Measurements from ENCODE around the gene HCCS.

The HCCS gene

GRCh38 chrX:11111037-11111851 is at the start of gene HCCS:
Gene HCCS (plus strand): TSS chrX:11111332. CDS start chrX:11112061, 729 bp downstream.
- DNase-seq (ENCODE audit: low spot score), result peak; percentile 89

GRCh38 chrX:11064276-11064675 is 46.9 kb upstream of the HCCS start:
- DNase-seq (ENCODE audit: low spot score), result no peak

- DNase-seq (ENCODE audit: low spot score), result peak; percentile 40
Measured at GRCh38 chrX:11064851-11065600, 46.1 kb upstream of the HCCS start.

- DNase-seq (ENCODE audit: low spot score), result no peak
Measured at GRCh38 chrX:11066812-11067211, 44.3 kb upstream of the HCCS start.

GRCh38 chrX:11073381-11073780 is 37.8 kb upstream of the HCCS start:
- no peak for DNase-seq (ENCODE audit: low spot score)

- no peak for DNase-seq (ENCODE audit: low spot score)
Measured at GRCh38 chrX:11080741-11081305, 30.3 kb upstream of the HCCS start.

GRCh38 chrX:11081511-11081910 is 29.6 kb upstream of the HCCS start:
- no peak for DNase-seq (ENCODE audit: low spot score)

- DNase-seq (ENCODE audit: low spot score), result no peak
Measured at GRCh38 chrX:11085305-11085704, 25.8 kb upstream of the HCCS start.

GRCh38 chrX:11089802-11090201 is 21.3 kb upstream of the HCCS start:
- no peak for DNase-seq (ENCODE audit: low spot score)

- DNase-seq (ENCODE audit: low spot score), result no peak
Measured at GRCh38 chrX:11097933-11098332, 13.2 kb upstream of the HCCS start.

GRCh38 chrX:11099465-11099864 is 11.7 kb upstream of the HCCS start:
- DNase-seq (ENCODE audit: low spot score), result no peak

GRCh38 chrX:11100281-11101035 is 10.7 kb upstream of the HCCS start:
- DNase-seq (ENCODE audit: low spot score), result peak; percentile 60

- no peak for DNase-seq (ENCODE audit: low spot score)
Measured at GRCh38 chrX:11103006-11103405, 8.1 kb upstream of the HCCS start.

GRCh38 chrX:11103751-11104150 is 7.4 kb upstream of the HCCS start:
- DNase-seq (ENCODE audit: low spot score), result no peak

GRCh38 chrX:11105080-11105479 is 6.1 kb upstream of the HCCS start:
- DNase-seq (ENCODE audit: low spot score), result no peak

GRCh38 chrX:11108253-11108941 is 2.7 kb upstream of the HCCS start:
- no peak for DNase-seq (ENCODE audit: low spot score)

GRCh38 chrX:11109968-11110367 is 1.2 kb upstream of the HCCS start:
- DNase-seq (ENCODE audit: low spot score), result no peak

- no peak for DNase-seq (ENCODE audit: low spot score)
Measured at GRCh38 chrX:11111947-11112346, 815 bp downstream of the HCCS start.

GRCh38 chrX:11113731-11114130 is 2.6 kb downstream of the HCCS start:
- peak; percentile 31 for DNase-seq (ENCODE audit: low spot score)

GRCh38 chrX:11117745-11118144 is 6.6 kb downstream of the HCCS start:
- no peak for DNase-seq (ENCODE audit: low spot score)

GRCh38 chrX:11119313-11119943 is 8.3 kb downstream of the HCCS start:
- no peak for DNase-seq (ENCODE audit: low spot score)

Measured in Ammon's horn (tissue), 1 donor.